ENCODE data around the gene ATP5MG. TPM values are rescaled to one million over a fixed set of nuclear protein-coding genes. Genes with fewer than 3 reads are reported as not detected.

ATP5MG gene
- total RNA-seq, 2 experiments from 2014 or later, result 237 to 249 TPM

DNA sequence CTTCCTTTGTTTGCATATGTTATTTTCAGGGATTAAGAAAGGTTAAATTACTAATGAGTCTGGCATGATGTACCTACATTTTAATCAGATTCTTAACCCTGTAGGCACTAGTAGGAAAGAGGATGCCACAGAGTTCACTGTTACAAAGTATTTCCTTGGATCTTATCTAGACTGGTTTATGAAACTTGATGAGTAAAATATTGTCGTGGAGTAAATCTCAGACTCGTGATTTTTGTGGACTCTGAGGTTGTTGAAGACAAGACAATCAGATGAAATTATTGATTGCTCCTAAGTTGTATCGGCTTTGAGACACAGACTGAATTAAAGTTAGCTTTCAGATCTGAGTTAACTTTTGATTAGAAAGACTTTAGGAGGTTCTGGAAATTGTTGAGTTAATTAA is 40.9 kb downstream of the ATP5MG start:
- peak overlapping the region; percentile 88 for H3K27ac Mint-ChIP-seq
- peaks cover 49% of the 10 kb centered on the region for H3K36me3 Mint-ChIP-seq (ENCODE audit: low read depth)
- H3K9me3 Mint-ChIP-seq, result no peaks in the 10 kb centered on the region
- intact Hi-C loops (cut with micrococcal nuclease), result loop anchor here (10.0 kb wide), 1 partner anchor 122 kb away; the partner anchor contains the start of gene IFT46
- ATAC-seq, result no peak
- POLR2A ChIA-PET, result interaction anchor here (1.0 to 1.5 kb wide), 3 partner anchors 44 to 221 kb away, joined by 3 to 4 read pairs (median 3); no protein-coding TSS in a partner anchor
- no peak for DNase-seq
- H3K27me3 Mint-ChIP-seq, result no peaks in the 10 kb centered on the region
- H3K4me3 Mint-ChIP-seq, result peak overlapping the region; percentile 36
- CTCF ChIA-PET, result no interaction called here
- TF ChIP-seq, protein P1, sequence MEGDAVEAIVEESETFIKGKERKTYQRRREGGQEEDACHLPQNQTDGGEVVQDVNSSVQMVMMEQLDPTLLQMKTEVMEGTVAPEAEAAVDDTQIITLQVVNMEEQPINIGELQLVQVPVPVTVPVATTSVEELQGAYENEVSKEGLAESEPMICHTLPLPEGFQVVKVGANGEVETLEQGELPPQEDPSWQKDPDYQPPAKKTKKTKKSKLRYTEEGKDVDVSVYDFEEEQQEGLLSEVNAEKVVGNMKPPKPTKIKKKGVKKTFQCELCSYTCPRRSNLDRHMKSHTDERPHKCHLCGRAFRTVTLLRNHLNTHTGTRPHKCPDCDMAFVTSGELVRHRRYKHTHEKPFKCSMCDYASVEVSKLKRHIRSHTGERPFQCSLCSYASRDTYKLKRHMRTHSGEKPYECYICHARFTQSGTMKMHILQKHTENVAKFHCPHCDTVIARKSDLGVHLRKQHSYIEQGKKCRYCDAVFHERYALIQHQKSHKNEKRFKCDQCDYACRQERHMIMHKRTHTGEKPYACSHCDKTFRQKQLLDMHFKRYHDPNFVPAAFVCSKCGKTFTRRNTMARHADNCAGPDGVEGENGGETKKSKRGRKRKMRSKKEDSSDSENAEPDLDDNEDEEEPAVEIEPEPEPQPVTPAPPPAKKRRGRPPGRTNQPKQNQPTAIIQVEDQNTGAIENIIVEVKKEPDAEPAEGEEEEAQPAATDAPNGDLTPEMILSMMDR (IDR thresholded peaks at IDR 0.05), result no peak
- H3K4me1 Mint-ChIP-seq (ENCODE audit: low read depth), result peaks cover 83% of the 10 kb centered on the region

DNA sequence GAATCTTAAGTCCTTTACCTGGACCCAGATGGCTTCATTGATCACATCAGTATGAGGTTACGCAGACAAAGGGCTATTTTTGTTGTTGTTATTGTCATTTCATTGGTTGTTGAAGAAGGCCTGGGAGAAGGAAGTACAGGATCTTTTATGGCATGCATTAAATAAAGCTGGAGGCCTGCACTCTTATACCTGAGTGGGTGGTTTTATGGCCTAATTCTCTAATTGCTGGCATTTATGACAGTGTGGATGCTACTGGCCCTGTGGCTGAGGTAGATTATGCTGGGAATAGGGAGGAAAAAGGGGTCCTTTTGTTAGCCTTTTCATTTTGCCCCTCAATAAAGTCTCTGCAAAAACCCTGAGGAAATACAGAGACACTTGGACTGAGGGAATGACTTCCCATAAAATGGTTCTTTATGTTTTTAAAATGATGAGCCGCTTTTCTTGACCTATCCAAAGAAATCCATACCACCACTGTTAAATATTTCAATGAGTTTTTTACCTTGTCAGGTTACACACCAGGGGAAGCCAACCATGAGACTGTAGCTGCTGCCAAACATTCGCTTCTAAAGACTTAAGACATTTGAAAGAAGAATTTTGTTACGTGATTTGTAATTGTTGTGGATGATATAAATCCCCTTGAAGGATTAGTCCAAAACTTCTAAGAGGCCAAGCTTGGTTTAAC is 41.6 kb downstream of the ATP5MG start:
- intact Hi-C loops (cut with micrococcal nuclease), result loop anchor here (10.0 kb wide), 1 partner anchor 122 kb away; the partner anchor contains the start of gene IFT46
- H3K36me3 Mint-ChIP-seq (ENCODE audit: low read depth), result peaks cover 55% of the 10 kb centered on the region
- TF ChIP-seq, protein P1 (IDR thresholded peaks at IDR 0.05), result no peak
- POLR2A ChIA-PET, result interaction anchor here (0.6 to 1.9 kb wide), 9 partner anchors 9 to 573 kb away, joined by 3 to 6 read pairs (median 3); partner anchors contain the start of gene ARCN1
- peak overlapping the region; percentile 57 for H3K4me3 Mint-ChIP-seq
- peak; percentile 2 for ATAC-seq
- H3K9me3 Mint-ChIP-seq, result no peaks in the 10 kb centered on the region
- H3K27me3 Mint-ChIP-seq, result no peaks in the 10 kb centered on the region
- H3K27ac Mint-ChIP-seq, result peak overlapping the region; percentile 88
- CTCF ChIA-PET, result interaction anchor here (1.3 kb wide), 1 partner anchor 46 kb away, joined by 3 read pairs; no protein-coding TSS in a partner anchor
- no peak for DNase-seq
- peaks cover 90% of the 10 kb centered on the region for H3K4me1 Mint-ChIP-seq (ENCODE audit: low read depth)

DNA sequence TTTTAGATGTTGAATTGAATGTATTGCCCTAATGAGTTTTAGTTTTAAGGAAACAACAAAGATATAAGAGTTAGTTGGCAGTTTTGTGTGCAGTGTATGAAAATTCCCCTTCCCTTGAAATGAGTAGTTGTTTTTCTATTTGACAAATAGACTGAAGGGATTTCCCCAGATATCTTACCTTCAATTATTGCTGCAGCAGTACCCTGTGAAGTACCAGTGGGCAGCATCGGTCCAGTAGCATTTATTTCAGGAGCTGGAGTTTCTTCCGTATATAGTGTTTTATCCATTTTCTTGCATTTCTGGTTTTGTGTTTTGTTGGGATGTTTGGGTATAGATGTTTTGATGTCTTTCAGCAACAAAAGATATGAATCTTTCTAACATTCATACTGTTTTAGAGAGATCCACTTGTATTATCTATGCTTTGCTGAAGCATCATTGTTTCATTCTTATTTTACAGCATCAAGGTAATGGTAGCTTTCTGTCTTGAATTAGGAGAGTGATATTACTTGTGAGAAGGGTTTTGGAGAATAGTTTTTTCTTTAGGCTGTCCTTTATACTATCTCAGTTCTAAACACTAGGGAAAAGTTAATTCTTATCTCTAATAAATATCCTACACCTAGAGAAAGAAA is 42.3 kb downstream of the ATP5MG start:
- ATAC-seq, result peak; percentile 68
- intact Hi-C loops (cut with micrococcal nuclease), result loop anchor here (10.0 kb wide), 1 partner anchor 121 kb away; the partner anchor contains the start of gene IFT46
- Mint-ChIP-seq H3K36me3 (ENCODE audit: low read depth) (peaks cover 55% of the 10 kb centered on the region), H3K4me1 (ENCODE audit: low read depth) (peaks cover 95% of the 10 kb centered on the region), H3K9me3 (no peaks in the 10 kb centered on the region), H3K27me3 (no peaks in the 10 kb centered on the region), H3K4me3 (peak overlapping the region; percentile 57), H3K27ac (peak overlapping the region; percentile 88)
- peak; percentile 33 for DNase-seq
- POLR2A ChIA-PET, result interaction anchor here (0.6 to 1.9 kb wide), 10 partner anchors 8 to 572 kb away, joined by 3 to 10 read pairs (median 4); partner anchors contain the start of genes ARCN1, JAML and KMT2A
- TF ChIP-seq, protein P1 (IDR thresholded peaks at IDR 0.05), result no peak
- CTCF ChIA-PET, result interaction anchor here (0.9 to 1.3 kb wide), 2 partner anchors 45 to 148 kb away, joined by 3 read pairs; no protein-coding TSS in a partner anchor

DNA sequence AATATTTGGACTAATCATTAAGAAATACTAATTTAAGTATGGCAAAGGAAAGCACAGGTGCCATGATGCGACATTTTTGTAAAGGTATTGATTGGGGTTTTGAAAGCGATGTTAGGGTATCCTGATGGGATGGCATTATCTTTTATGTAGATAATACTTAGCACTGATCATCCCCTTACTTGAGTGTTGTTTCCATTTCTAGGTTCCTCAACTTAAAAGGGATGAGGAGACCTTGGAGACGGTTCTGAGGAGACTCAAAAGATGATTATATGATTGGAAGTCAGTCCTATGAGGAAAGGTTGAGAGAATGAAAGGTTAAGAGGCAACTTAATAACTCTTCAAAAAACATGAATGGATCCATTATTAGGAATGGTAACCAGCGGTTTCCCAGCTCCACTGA is 46.0 kb downstream of the ATP5MG start:
- DNase-seq (no peak), ATAC-seq (no peak)
- ChIA-PET POLR2A (interaction anchor here (0.7 to 1.8 kb wide), 3 partner anchors 12 to 413 kb away, joined by 3 to 13 read pairs (median 3); partner anchors contain the start of gene KMT2A), CTCF (interaction anchor here (1.0 to 1.7 kb wide), 8 partner anchors 9 to 249 kb away, joined by 3 to 5 read pairs (median 4); no protein-coding TSS in a partner anchor)
- TF ChIP-seq, protein P1 (IDR thresholded peaks at IDR 0.05), result no peak
- Mint-ChIP-seq H3K27ac (peak overlapping the region; percentile 72), H3K4me1 (ENCODE audit: low read depth) (peaks cover 75% of the 10 kb centered on the region), H3K27me3 (no peaks in the 10 kb centered on the region), H3K4me3 (no peak overlapping the region), H3K36me3 (ENCODE audit: low read depth) (peaks cover 44% of the 10 kb centered on the region), H3K9me3 (no peaks in the 10 kb centered on the region)
- intact Hi-C loops (cut with micrococcal nuclease), result loop anchor here (10.0 kb wide), 1 partner anchor 117 kb away; the partner anchor contains the start of gene IFT46
